Upper lobe of left lung (tissue), 4 donors: ENCODE results near the gene MKLN1.

ENCODE experiments used
- POLR2A ChIP-seq, 4 donors: fragments of 450-650 bp; IDR thresholded peaks; one replicate each; pipeline ENCODE4 v1.5.1; 2016 to 2017; ENCODE audit warnings: antibody characterized with exemption in 4 of 4, mild to moderate bottlenecking in 2 of 4
- POLR2AphosphoS5 ChIP-seq, 2 donors: sonication (generic); formaldehyde crosslinking; IDR thresholded peaks; one replicate each; pipeline ENCODE4 v1.5.1; 2017; ENCODE audit warnings: antibody characterized with exemption in 2 of 2
- TF ChIP-seq, protein P1 (sequence below), 6 experiments: fragments of 450-650 bp in 4 of 6; fragments of 200-600 bp in 2 of 6; sonication (generic) in 2 of 6; IDR thresholded peaks; one replicate each; pipeline ENCODE4 v1.5.1; 2016 to 2019; ENCODE audit warnings: antibody characterized with exemption in 6 of 6

- TF ChIP-seq, protein P1, sequence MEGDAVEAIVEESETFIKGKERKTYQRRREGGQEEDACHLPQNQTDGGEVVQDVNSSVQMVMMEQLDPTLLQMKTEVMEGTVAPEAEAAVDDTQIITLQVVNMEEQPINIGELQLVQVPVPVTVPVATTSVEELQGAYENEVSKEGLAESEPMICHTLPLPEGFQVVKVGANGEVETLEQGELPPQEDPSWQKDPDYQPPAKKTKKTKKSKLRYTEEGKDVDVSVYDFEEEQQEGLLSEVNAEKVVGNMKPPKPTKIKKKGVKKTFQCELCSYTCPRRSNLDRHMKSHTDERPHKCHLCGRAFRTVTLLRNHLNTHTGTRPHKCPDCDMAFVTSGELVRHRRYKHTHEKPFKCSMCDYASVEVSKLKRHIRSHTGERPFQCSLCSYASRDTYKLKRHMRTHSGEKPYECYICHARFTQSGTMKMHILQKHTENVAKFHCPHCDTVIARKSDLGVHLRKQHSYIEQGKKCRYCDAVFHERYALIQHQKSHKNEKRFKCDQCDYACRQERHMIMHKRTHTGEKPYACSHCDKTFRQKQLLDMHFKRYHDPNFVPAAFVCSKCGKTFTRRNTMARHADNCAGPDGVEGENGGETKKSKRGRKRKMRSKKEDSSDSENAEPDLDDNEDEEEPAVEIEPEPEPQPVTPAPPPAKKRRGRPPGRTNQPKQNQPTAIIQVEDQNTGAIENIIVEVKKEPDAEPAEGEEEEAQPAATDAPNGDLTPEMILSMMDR (IDR thresholded peaks at IDR 0.05): no peak
- TF ChIP-seq POLR2A (IDR thresholded peaks at IDR 0.05): no peak
- TF ChIP-seq POLR2AphosphoS5 (IDR thresholded peaks at IDR 0.05): no peak
Measured at GRCh38 chr7:131511774-131512535, 184.3 kb downstream of the MKLN1 start.
